Neural progenitor cell (in vitro differentiated cells): ENCODE results near the gene FAM98A. TPM values are rescaled to one million over a fixed set of nuclear protein-coding genes. Genes with fewer than 3 reads are reported as not detected.

Experiments used
- DNase-seq: peaks from one replicate; pipeline ENCODE4 v3.0.0-alpha.2; 2016; ENCODE audit warnings: low spot score
- H2AFZ ChIP-seq: fragments of 200-600 bp; sonication (generic); replicated peaks from 2 replicates; pipeline ENCODE4 v1.6.1; 2016; ENCODE audit warnings: antibody characterized with exemption
- H3F3A ChIP-seq: fragments of 200-600 bp; sonication (generic); 2 replicates; pipeline ENCODE4 v1.6.1; 2016; ENCODE audit warnings: antibody characterized with exemption, low read depth
- H3K27ac ChIP-seq: fragments of 200-600 bp; sonication (generic); 2 replicates; pipeline ENCODE4 v1.5.1; 2016; ENCODE audit warnings: mild to moderate bottlenecking
- H3K27me3 ChIP-seq: fragments of 200-600 bp; sonication (generic); 2 replicates; pipeline ENCODE4 v1.6.1; 2016; ENCODE audit warnings: mild to moderate bottlenecking, moderate library complexity
- H3K36me3 ChIP-seq: fragments of 200-600 bp; sonication (generic); 2 replicates; pipeline ENCODE4 v1.5.1; 2016
- H3K4me1 ChIP-seq: fragments of 200-600 bp; sonication (generic); 2 replicates; pipeline ENCODE4 v1.6.1; 2016; ENCODE audit warnings: mixed run types
- H3K4me2 ChIP-seq: fragments of 200-600 bp; sonication (generic); 2 replicates; pipeline ENCODE4 v1.6.1; 2016
- H3K4me3 ChIP-seq: fragments of 200-600 bp; sonication (generic); 2 replicates; pipeline ENCODE4 v1.5.1; 2016
- H3K79me2 ChIP-seq: fragments of 200-600 bp; sonication (generic); 2 replicates; pipeline ENCODE4 v1.6.1; 2016; ENCODE audit warnings: low read depth
- H3K9ac ChIP-seq: fragments of 200-600 bp; sonication (generic); 2 replicates; pipeline ENCODE4 v1.6.1; 2016
- H3K9me3 ChIP-seq: fragments of 200-600 bp; sonication (generic); 2 replicates; pipeline ENCODE4 v1.5.1; 2016; ENCODE audit warnings: low read depth
- H4K20me1 ChIP-seq: fragments of 200-600 bp; sonication (generic); 2 replicates; pipeline ENCODE4 v1.6.1; 2016; ENCODE audit warnings: low read depth
- H3K27ac Mint-ChIP-seq: 3 replicates; pipeline ENCODE4 v1.8.0; 2021; ENCODE audit warnings: mixed read lengths
- H3K27me3 Mint-ChIP-seq: 2 replicates; pipeline ENCODE4 v1.8.0; 2022; ENCODE audit warnings: low read depth, mild to moderate bottlenecking, inconsistent platforms, moderate library complexity, mixed read lengths; ENCODE audit not compliant: insufficient read depth
- H3K36me3 Mint-ChIP-seq: 3 replicates; pipeline ENCODE4 v1.8.0; 2021; ENCODE audit warnings: mixed read lengths
- H3K4me1 Mint-ChIP-seq: 3 replicates; pipeline ENCODE4 v1.8.0; 2021; ENCODE audit warnings: mixed read lengths
- H3K4me3 Mint-ChIP-seq: 3 replicates; pipeline ENCODE4 v1.8.0; 2021; ENCODE audit warnings: mild to moderate bottlenecking, moderate library complexity, mixed read lengths
- H3K9me3 Mint-ChIP-seq: 3 replicates; pipeline ENCODE4 v1.8.0; 2020; ENCODE audit warnings: mixed read lengths
- EZH2 ChIP-seq: fragments of 200-600 bp; sonication (generic); IDR thresholded peaks from 2 replicates; pipeline ENCODE4 v1.6.1; 2017; ENCODE audit warnings: antibody characterized with exemption, mild to moderate bottlenecking, moderate library complexity
- EZH2phosphoT487 ChIP-seq: fragments of 200-600 bp; sonication (generic); IDR thresholded peaks from 2 replicates; pipeline ENCODE4 v1.6.1; 2017; ENCODE audit warnings: antibody characterized with exemption
- total RNA-seq: library from RNA; depleted of rRNA; stranded (reverse); fragments of >200 nt; gene quantifications from 2 replicates; pipeline ENCODE4 v1.2.3, GENCODE V29; 2015; ENCODE audit warnings: low replicate concordance
- TF ChIP-seq, protein P1 (sequence below): fragments of 200-600 bp; sonication (generic); IDR thresholded peaks from 2 replicates; pipeline ENCODE4 v1.5.1; 2017; ENCODE audit warnings: antibody characterized with exemption, mild to moderate bottlenecking

The FAM98A gene
- total RNA-seq, 1 donor from 2014 or later = 16.5 TPM

- no peaks in the 10 kb centered on the region for H3K36me3 Mint-ChIP-seq
- DNase-seq = no peak
Measured at GRCh38 chr2:33559328-33559727, 39.8 kb downstream of the FAM98A start.

GRCh38 chr2:33555681-33556080 lies 43.4 kb downstream of the FAM98A start:
- no peak for DNase-seq
- H3K27ac Mint-ChIP-seq = no peak overlapping the region
- H3K27me3 Mint-ChIP-seq = peaks cover 3% of the 10 kb centered on the region
- no peaks in the 10 kb centered on the region for H3K36me3 Mint-ChIP-seq
- no peak overlapping the region for H3K4me3 Mint-ChIP-seq
- Histone ChIP-seq H3K27me3 (no peaks in the 10 kb centered on the region), H4K20me1 (no peaks in the 10 kb centered on the region), H3K79me2 (no peaks in the 10 kb centered on the region), H3K9me3 (no peaks in the 10 kb centered on the region), H3K4me1 (no peaks in the 10 kb centered on the region), H3K9ac (no peak overlapping the region), H3K27ac (no peak overlapping the region), H3F3A (no peaks in the 10 kb centered on the region), H2AFZ (peak overlapping the region; percentile 46), H3K36me3 (no peaks in the 10 kb centered on the region), H3K4me2 (no peak overlapping the region), H3K4me3 (no peak overlapping the region)
- TF ChIP-seq EZH2 = no peak
- no peak for TF ChIP-seq EZH2phosphoT487
- no peaks in the 10 kb centered on the region for H3K4me1 Mint-ChIP-seq
- H3K9me3 Mint-ChIP-seq = peaks cover 3% of the 10 kb centered on the region

More at GRCh38 chr2:33559328-33559727, 39.8 kb downstream of the FAM98A start:
- H3K27ac ChIP-seq = no peak overlapping the region
- TF ChIP-seq, protein P1, sequence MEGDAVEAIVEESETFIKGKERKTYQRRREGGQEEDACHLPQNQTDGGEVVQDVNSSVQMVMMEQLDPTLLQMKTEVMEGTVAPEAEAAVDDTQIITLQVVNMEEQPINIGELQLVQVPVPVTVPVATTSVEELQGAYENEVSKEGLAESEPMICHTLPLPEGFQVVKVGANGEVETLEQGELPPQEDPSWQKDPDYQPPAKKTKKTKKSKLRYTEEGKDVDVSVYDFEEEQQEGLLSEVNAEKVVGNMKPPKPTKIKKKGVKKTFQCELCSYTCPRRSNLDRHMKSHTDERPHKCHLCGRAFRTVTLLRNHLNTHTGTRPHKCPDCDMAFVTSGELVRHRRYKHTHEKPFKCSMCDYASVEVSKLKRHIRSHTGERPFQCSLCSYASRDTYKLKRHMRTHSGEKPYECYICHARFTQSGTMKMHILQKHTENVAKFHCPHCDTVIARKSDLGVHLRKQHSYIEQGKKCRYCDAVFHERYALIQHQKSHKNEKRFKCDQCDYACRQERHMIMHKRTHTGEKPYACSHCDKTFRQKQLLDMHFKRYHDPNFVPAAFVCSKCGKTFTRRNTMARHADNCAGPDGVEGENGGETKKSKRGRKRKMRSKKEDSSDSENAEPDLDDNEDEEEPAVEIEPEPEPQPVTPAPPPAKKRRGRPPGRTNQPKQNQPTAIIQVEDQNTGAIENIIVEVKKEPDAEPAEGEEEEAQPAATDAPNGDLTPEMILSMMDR = no peak
- no peak for TF ChIP-seq EZH2
- TF ChIP-seq EZH2phosphoT487 = no peak
- H3K27me3 Mint-ChIP-seq = no peaks in the 10 kb centered on the region
- H3K4me3 Mint-ChIP-seq = no peak overlapping the region
- no peaks in the 10 kb centered on the region for H3K4me1 Mint-ChIP-seq
- no peaks in the 10 kb centered on the region for H3K36me3 ChIP-seq
- no peak overlapping the region for H3K9ac ChIP-seq
- H3F3A ChIP-seq = no peaks in the 10 kb centered on the region
- no peaks in the 10 kb centered on the region for H3K27me3 ChIP-seq
- no peak overlapping the region for H2AFZ ChIP-seq
- no peaks in the 10 kb centered on the region for H4K20me1 ChIP-seq
- no peaks in the 10 kb centered on the region for H3K9me3 ChIP-seq
- peaks cover 3% of the 10 kb centered on the region for H3K9me3 Mint-ChIP-seq
- H3K4me2 ChIP-seq = no peak overlapping the region
- no peaks in the 10 kb centered on the region for H3K4me1 ChIP-seq
- no peak overlapping the region for H3K27ac Mint-ChIP-seq
- H3K79me2 ChIP-seq = no peaks in the 10 kb centered on the region
- H3K4me3 ChIP-seq = no peak overlapping the region

DNA sequence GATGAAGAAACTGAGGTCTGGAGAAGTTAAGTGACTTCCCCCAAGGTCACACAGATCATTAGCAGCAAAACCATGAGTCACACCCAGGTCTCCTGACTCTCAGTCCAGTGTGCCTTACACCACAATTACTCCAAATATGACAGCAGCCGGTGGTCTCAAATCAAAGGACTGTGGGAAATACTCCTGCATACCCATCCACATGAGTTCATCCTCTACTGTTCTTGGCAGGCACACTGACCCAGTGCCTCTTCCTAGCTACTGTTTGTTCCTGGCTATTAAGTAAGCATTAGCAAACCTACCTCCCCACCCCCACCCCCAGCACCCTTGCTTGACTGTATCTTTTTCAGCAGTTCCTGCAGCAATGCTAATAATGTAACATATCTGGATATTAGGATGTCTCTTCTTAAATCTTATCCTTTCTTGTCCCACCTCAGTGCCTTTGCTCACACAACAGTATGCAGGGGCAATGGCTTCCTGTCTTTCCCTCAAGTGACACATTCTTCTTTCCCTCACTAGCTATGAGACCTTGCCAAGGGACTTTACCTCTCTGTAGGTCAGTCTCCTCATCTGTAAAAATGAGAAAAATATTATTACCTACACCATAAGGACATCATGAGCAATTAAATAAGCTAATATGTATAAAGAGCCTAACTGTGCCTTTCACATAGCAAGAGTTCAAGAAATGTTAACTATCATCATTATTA lies 46.2 kb downstream of the FAM98A start:
- Histone ChIP-seq H3F3A (no peaks in the 10 kb centered on the region), H2AFZ (no peak overlapping the region), H3K79me2 (no peaks in the 10 kb centered on the region), H3K9ac (no peak overlapping the region), H3K36me3 (no peaks in the 10 kb centered on the region), H3K4me2 (no peak overlapping the region), H3K27me3 (no peaks in the 10 kb centered on the region), H3K27ac (no peak overlapping the region), H4K20me1 (no peaks in the 10 kb centered on the region), H3K4me1 (no peaks in the 10 kb centered on the region), H3K9me3 (no peaks in the 10 kb centered on the region), H3K4me3 (no peak overlapping the region)
- Mint-ChIP-seq H3K4me3 (no peak overlapping the region), H3K4me1 (no peaks in the 10 kb centered on the region), H3K27ac (no peak overlapping the region), H3K36me3 (no peaks in the 10 kb centered on the region), H3K9me3 (peaks cover 3% of the 10 kb centered on the region), H3K27me3 (peaks cover 7% of the 10 kb centered on the region)
- TF ChIP-seq EZH2phosphoT487 = no peak
- TF ChIP-seq EZH2 = no peak
- TF ChIP-seq, protein P1 = no peak
- no peak for DNase-seq

DNA sequence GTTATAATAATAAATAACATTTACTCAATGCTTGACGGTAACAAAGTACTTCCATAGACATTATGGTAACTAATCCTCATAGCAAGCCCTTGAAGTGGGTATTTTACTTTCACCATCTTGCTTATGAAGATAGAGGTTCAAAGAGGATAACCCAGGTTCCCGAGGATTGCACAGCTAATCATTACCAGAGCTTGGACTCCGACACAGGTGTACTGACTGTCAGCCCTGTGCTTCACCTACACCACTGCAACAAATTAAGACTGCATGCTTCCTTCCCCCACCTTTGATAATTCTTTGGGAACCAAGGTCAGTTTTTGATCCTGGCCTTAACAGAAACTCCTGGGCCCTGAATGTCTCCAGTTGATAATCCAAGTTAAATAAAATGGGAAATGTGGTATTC lies 48.9 kb downstream of the FAM98A start:
- Histone ChIP-seq H3K9me3 (no peaks in the 10 kb centered on the region), H3K9ac (no peak overlapping the region), H3K4me1 (no peaks in the 10 kb centered on the region), H3K4me3 (no peak overlapping the region), H3F3A (no peaks in the 10 kb centered on the region), H2AFZ (no peak overlapping the region), H4K20me1 (no peaks in the 10 kb centered on the region), H3K36me3 (no peaks in the 10 kb centered on the region), H3K27ac (no peak overlapping the region), H3K4me2 (no peak overlapping the region), H3K27me3 (no peaks in the 10 kb centered on the region), H3K79me2 (no peaks in the 10 kb centered on the region)
- Mint-ChIP-seq H3K9me3 (peaks cover 3% of the 10 kb centered on the region), H3K27me3 (peaks cover 7% of the 10 kb centered on the region), H3K36me3 (no peaks in the 10 kb centered on the region), H3K4me3 (no peak overlapping the region), H3K4me1 (no peaks in the 10 kb centered on the region), H3K27ac (no peak overlapping the region)
- no peak for DNase-seq
- no peak for TF ChIP-seq EZH2phosphoT487
- TF ChIP-seq, protein P1 = no peak
- TF ChIP-seq EZH2 = no peak
